DMS79 (cell line): ENCODE results near the gene ELOVL2.
"Not testable (repeated sequence)": the region's sequence is repeated elsewhere in the genome, so short reads cannot be mapped to it uniquely, and the experiment has no call there.

Experiments used
- DNase-seq: peaks from one replicate; lab custom pipeline; 2025; lab: John Stamatoyannopoulos, UW

The ELOVL2 gene, protein sequence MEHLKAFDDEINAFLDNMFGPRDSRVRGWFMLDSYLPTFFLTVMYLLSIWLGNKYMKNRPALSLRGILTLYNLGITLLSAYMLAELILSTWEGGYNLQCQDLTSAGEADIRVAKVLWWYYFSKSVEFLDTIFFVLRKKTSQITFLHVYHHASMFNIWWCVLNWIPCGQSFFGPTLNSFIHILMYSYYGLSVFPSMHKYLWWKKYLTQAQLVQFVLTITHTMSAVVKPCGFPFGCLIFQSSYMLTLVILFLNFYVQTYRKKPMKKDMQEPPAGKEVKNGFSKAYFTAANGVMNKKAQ

DNA sequence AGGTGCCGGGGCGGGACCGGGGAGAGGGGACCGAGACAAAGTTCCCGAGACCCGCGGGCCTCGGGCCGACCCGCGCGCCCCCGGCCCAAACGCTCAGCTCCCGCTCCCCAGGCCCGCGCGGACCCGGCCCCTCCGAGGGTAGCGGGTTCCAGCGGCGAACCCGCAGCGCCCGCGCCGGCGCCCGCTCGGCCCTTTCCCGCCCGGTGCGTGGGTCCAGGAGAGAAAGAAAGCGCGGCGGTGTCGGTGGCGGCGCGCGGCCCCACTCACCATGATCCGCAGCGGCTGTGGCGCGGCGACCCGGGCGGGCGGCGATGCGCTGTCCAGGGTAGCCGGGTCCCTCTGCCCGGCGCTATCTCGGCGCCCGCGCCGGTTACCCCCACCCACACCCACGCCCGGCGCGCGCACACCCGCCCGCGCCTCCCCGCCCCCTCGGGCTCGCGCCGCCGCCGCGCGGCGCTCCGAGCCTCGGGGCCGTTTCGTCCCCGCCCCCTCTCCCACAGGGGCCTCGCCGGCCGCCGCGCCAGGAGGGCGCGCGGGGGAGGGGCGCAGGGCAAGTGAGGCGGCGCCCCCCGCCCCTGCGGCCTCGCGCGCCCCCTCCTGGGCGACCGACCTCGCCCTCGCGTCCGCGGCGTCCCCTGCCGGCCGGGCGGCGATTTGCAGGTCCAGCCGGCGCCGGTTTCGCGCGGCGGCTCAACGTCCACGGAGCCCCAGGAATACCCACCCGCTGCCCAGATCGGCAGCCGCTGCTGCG lies at the start of gene ELOVL2:
Gene ELOVL2, minus strand, starts transcription at position 345 of the 751 bp plus-strand sequence. Its CDS starts 75 bp downstream, at position 270.
- DNase-seq = no peak

GRCh38 chr6:11093376-11093625 lies 49.2 kb upstream of the ELOVL2 start:
- peak; percentile 22 for DNase-seq

- DNase-seq = no peak
Measured at GRCh38 chr6:11092668-11093375, 48.7 kb upstream of the ELOVL2 start.

GRCh38 chr6:11091141-11091540 lies 47.0 kb upstream of the ELOVL2 start:
- DNase-seq = not testable (repeated sequence)

GRCh38 chr6:11089695-11090094 lies 45.6 kb upstream of the ELOVL2 start:
- no peak for DNase-seq

DNA sequence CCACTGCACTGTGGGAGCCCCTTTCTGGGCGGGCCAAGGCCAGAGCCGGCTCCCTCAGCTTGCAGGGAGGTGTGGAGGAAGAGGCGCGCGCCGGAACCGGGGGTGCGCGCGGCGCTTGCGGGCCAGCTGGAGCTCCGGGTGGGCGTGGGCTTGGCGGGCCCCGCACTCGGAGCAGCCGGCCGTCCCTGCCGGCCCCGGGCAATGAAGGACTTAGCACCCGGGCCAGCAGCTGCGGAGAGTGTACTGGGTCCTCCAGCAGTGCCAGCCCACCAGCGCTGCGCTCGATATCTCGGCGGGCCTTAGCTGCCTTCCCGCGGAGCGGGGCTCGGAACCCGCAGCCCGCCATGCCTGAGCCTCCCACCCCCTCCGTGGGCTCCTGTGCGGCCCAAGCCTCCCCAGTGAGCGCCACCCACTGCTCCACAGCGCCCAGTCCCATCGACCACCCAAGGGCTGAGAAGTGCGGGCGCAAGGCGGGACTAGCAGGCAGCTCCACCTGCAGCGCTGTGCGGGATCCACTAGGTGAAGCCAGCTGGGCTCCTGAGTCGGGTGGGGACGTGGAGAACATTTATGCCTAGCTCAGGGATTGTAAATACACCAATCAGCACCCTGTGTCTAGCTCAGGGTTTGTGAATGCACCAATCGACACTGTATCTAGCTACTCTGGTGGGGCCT lies 43.2 kb upstream of the ELOVL2 start:
- DNase-seq = not testable (repeated sequence)

DNA sequence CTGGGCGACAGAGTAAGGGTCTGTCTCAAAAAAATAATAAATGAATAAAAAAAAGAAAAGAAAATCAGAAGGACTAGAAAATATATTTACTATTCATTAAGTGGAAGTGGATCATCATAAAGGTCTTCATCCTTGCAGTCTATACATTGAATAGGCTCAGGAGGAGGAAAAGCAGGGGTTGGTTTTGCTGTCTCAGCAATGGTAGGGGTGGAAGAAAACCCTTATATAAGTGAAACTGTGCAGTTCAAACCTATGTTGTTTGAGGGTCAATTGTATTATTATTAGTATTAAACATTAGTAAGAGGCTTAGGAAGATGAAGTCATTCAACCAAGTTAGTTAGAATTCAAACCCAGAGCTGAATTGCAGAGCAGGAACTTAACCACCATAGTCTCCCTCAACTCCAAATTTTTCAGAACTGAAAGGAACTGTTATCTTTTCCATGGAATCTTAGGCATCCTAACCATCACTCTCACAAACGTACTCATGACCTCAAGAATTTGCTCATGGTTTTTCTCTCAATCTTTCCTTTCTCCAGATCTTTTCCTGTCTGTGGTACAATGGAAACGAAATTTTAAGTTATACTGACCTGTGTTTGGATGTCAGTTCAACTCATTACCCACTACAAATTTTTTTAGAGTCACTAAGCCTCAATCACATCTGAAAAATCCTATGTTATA lies 41.8 kb upstream of the ELOVL2 start:
- no peak for DNase-seq

DNA sequence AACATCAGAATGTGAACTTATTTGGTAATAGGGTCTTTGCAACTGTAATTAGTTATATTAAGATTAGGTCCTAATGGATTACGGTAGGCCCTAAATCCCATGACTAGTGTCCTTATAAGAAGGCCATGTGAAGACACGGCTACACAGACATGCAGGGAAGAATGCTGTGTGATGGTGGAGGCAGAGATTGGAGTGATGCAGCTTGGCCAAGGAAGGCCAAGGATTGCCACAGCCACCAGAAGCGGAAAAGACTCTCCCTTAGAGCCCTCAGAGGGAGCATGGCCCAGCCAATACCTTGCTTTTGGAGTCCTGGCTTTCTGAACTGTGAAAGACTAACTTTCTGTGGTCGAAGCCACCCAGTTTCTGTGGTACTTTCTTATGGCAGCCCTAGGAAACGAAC lies 39.9 kb upstream of the ELOVL2 start:
- DNase-seq = no peak

DNA sequence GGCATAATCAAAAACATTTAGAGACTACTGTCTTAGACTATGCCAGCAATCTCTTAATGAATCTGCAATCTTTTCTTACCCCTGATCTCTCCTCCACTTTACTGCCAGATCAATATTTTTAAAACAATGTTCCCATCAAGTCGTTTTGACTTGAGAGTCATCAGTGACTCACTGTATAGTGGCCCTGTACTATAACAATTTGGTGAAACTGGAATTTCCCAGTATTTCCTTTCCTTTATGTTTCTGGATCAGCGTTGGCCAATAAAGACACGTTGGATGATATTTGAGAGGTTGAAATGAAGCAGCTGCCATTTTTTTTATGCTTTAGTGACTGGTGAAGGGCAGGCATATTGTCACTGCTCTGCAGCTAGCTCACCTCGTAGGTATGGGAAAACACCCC lies 39.4 kb upstream of the ELOVL2 start:
- no peak for DNase-seq

GRCh38 chr6:11080296-11080695 lies 36.2 kb upstream of the ELOVL2 start:
- no peak for DNase-seq

- no peak for DNase-seq
Measured at GRCh38 chr6:11078266-11078665, 34.2 kb upstream of the ELOVL2 start.

- DNase-seq = no peak
Measured at GRCh38 chr6:11076540-11076939, 32.4 kb upstream of the ELOVL2 start.

- no peak for DNase-seq
Measured at GRCh38 chr6:11072101-11072500, 28.0 kb upstream of the ELOVL2 start.

- DNase-seq = no peak
Measured at GRCh38 chr6:11069760-11070159, 25.7 kb upstream of the ELOVL2 start.

GRCh38 chr6:11067348-11067747 lies 23.2 kb upstream of the ELOVL2 start:
- DNase-seq = no peak

DNA sequence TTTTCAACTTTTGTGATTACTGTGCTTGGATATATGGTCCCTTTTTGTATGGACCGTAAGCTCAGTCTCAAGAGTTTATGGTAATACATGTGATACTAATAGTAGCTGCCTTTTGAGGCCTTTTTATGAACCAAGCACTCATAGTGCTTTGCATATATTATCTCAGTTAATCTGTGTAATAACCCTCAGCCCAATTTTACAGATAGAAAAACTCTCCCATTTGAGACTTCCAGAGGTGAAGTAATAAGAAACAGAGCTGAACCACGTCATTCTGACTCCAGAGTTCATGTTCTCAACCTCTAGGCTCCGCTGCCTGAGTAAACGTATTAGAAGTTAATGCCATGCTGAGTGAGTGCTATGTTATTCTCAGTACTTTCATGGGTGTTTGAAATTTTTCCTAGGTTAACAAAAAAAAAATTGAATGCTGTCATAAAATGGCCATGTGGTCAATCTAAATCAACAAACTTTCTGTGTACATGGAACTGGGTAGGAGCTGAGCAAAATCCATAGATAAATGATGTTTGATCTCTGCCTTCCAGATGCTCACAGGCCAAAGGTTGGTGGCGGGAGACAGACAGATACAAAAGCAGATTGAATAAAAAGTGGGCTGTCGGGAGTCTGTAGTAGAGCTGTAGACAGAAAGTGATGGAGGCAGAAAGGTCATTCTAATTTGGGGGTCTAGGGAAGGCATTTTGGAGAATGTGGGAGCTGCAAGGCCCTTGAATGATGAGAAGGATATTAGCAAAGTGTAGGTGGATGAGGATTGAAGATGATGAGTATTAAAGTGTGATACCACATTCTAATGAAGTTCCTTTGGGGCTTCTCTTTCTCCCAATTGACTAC lies 22.6 kb upstream of the ELOVL2 start:
- no peak for DNase-seq

- no peak for DNase-seq
Measured at GRCh38 chr6:11065436-11066202, 21.5 kb upstream of the ELOVL2 start.

DNA sequence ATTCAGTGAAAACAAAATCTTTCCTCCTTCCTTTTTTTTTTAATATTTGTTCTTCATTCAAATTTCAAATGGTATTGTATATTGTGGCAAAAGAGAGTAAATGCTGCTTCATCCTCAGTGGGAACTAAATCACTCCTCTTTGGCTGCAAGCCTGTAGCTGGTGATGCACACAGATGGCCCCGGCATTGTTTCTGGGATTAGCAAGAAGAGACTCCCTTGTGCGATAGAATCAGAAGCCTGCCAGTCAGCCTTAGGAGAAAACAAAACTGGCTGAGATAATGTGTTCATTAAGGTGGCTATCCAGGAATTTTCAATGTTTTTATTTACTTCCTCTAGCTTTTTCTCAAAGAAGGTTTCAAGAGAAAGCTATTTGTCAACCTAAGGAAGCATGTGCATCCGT lies 20.7 kb upstream of the ELOVL2 start:
- no peak for DNase-seq

GRCh38 chr6:11062715-11063114 lies 18.6 kb upstream of the ELOVL2 start:
- no peak for DNase-seq

GRCh38 chr6:11062083-11062482 lies 18.0 kb upstream of the ELOVL2 start:
- DNase-seq = no peak
